HG03108 (cell line): ENCODE results near the gene RDX.
A peak's percentile ranks its signal among the peaks of the same experiment; 100 is the strongest.

Source experiments
- ATAC-seq: cut with Tn5 transposase; IDR thresholded peaks from one replicate; pipeline ENCODE4 v1.9.1; 2021; ENCODE audit warnings: moderate library complexity; ENCODE audit not compliant: unreplicated experiment

Gene RDX

DNA sequence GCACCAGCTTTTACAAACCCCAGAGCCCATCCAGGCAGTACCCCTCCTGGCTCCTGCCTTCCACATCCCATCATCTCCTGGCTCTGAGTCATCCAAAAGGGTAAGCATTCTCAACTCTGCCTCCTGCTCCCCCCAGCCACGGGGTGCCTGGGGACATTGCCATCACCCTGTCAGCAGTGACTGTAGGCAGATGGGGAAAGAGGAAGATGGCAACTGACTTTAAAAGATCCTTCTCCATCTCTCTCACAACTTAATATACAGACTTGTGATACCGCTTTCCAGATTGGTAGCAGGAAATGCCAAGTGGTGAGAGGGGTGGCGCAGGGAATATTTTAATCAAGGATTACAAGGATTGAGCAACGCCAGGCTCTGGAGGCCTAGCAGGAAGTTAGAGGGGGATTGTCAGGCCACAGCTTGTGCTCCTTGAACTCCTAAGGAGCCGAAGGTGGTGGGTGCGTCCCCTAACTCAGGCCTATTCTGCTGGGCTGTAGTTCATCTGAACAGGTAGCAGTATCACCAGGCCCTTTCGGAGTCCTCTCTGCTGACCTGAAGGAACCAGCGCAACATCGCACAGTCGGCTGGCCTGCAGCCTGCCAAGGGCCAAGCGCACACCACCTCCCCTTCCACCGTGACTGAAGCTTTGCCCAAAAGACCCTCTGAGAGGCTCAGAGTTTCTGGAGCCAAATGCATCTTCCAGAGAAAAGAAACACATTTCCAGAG is 119.9 kb downstream of the RDX start:
- no peak for ATAC-seq

DNA sequence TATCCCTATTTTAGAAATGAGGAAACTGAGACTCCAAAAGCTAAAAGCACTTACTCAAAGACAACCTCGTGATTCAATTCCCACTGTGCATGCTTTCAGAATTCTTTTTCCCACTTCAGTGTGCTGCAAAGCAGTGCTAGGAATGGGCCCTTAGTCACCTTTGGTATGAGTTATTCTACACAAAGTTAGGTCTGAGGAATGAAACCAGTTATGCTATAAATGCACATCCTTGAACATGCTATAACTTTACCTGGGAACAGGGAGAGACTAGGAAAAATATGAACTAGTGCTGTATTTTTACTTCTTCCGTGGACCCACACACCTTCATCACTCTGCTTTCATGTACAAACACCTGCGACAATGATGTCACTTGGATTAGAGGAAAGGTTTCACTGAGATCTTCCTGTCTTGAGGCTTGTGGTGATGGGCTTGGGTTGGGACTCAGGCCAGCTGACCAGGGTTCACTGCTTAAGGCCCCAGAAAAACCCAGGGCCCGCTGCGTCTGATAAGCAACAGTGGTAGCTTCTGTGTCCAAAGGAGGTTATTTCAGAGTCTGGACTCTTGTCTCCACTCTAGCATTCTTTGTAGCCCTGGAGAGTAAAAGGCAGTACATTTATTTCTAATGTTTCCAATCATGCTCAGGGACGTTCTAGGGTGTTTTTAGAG is 121.6 kb downstream of the RDX start:
- no peak for ATAC-seq

DNA sequence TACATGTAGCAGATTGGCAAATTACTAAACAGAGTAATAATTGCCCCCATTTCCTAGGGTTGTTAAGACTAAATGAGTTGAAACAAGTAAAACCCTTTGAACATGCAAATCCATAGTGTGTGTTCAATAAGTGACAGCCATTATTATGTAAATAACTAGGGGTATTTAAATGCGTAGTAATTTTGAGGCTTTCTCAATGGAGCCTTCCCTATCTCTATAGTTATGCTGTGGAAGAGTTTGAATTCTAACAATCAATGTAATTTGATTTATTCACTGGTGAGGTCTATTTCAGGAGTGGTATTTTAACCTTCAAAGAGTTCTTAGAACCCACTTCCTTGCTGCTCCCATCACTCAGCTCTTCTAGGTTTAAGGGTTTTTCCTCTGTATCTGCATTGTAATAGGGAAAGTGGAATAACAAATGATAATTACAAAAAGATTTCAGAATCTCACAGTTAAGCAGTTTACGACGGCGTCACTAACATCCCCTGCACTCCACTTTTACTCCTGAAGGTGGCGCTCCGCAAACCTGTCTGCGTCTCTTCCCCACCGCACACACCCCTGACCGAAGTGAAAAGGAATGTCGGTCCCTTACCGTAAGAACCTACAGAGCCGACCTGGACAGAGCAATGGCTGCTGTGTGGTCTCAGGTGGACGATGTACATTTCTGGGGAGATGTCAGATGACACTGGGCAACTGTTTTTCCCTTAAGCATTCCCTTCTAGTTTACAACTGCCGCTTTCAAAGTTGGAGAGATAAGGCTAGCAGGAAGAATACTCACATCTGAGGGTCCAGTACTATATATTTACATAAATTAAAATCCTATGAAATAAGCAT is 122.4 kb downstream of the RDX start:
- ATAC-seq = peak; percentile 61

DNA sequence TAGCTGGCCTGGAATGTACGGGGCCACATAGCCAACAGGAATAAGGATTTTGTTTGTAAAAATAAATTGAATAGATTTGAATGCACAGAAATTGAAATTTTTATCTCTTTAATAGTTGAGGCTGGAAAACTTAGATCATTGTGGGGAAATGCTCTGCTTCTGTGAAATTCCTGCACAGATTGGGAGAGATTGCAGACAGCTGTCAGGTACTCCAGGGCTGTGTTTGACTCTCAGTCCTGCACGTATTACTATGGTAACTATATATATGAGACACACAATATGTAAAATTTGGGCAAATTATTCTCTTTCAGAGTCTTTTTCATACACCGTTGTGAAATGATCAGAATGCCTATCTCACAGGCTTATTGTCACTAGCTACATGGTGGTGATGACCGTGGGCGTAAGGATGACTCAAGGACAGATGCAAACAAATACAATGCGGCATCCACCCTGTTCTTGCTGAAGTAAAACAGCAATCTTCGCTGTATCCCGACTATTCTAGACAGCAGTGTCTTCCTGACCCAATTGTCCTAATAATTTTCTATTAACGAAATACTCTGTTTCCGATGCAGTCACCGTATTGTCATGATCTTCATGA is 123.8 kb downstream of the RDX start:
- no peak for ATAC-seq

DNA sequence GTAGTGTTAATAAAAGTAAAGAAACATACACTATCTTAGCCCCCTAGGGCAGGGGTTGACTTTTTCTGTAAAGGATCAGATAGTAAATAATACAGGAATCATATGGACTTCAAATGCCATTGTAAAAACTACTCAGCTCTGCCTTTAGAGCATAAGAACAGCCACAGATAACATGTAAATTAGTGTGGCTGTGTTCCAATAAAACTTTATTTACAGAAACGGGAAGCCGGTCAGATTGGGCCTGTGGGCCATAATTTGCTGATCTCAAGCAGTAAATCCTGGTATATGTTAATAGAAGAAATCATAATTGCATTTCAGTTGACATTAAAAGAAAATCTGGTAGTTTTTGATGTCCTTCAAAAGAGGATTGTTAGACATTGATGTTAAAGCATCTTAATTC is 126.7 kb downstream of the RDX start:
- no peak for ATAC-seq

DNA sequence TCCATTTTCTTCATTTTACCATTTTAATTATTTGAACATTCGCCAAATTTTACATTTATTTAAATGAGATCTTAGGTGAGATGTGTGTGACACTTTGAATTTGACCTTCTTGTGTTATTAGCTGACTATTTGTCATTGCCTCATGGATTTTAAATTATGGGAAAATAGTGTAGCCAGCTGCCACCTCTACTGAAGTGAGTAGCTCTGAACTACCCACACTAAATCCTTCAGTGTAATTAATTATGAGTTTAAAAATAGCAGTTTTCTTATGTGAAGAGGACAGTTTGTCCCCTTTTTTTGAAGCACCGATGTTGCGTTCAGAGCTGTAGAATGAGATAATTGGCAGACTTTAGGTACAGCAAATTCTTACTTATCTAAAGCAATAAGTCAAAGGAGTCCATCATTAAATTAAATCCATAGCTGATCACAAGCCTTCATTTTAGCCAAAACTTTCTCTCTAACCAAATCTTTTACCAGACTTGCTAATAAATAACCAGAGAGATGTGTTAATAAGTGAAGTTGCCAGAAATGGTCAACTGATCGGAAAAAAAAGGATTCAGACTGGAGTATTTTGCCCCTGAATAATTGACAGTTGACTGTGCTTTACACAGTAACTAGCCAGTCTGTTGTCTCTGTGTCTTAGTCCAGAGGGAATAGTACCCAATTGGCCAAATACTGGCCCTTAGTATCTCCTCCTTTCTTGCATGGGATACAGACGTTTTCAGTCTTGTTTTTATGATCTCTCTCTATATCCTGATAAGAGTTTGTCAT is 128.2 kb downstream of the RDX start:
- ATAC-seq = no peak

DNA sequence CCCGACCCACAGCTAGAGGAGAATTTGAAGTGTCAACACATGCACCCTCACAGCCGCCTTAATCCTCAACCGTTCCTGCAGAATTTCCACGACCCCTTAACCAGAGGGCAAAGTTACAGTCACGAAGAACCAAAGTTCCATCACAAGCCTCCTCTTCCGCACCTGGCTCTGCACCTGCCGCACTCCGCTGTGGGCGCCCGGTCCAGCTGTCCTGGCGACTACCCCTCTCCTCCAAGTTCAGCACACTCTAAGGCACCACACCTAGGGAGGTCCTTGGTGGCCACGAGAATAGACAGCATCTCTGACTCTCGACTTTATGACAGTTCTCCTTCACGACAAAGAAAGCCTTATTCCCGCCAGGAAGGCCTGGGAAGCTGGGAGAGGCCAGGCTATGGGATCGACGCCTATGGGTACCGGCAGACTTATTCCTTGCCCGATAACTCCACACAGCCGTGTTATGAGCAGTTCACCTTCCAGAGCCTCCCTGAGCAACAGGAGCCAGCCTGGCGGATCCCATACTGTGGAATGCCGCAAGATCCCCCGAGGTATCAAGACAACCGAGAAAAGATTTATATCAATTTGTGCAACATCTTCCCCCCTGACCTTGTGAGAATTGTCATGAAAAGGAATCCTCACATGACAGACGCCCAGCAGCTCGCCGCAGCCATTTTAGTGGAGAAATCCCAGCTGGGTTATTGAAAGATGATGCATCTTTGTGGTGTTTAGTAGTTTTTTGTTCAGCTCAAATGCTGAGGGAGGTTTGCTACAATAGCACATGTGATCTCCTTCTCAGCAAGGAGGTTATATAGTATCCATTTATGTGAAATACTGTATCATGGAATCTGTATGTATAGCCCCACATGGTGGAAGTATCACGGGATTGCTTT is 131.1 kb downstream of the RDX start:
- no peak for ATAC-seq

DNA sequence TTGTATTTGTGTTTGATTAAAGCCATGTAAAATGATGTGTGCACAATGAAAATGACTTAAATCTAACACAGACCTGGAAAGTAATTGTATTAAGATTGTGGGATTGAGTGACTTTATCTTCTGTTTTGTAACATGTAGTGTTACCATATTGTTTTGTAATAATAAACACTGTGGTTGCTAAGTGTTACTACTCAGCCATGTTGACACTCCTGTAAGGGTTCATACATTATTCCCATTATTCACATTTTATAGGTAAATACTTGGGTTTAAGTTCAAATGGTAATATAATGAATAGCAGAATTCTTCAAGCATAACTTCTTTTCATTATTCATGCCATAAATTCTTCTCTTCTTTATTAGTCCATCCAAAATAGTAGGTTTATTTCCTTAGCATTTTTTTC is 134.2 kb downstream of the RDX start:
- no peak for ATAC-seq

DNA sequence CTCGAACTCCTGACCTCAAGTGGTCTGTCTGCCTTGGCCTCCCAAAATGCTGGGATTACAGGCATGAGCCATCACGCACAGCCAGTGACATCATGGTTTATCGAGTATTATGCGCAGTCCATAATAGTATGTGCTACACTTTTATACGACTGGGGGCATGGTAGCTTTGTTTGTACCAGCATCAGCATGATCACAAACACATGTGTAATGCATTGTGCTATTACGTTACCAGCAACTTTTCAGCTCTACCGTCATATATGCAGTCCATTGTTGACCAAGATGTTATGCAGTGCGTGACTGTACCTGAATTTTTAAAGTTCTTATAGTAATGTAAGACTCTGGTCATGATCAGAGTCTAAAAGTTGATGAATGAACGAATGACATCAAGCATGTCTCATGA is 135.4 kb downstream of the RDX start:
- no peak for ATAC-seq

DNA sequence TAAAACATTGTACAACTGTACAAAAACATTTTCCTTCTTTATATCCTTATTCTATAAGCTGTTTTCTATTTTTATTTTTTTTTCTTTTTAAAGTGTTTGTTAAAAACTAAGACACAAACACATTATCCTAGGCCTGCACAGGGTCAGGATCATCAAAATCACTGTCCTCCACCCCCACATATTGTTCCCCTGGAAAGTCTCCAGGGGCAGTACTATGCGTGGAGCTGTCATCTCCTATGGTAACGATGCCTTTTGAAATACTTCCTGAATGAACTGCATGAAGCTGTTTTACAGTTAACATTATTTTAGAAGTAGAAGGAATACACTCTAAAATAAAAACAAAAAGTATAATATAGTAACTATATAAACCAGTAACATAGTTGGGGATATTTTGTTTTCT is 136.0 kb downstream of the RDX start:
- no peak for ATAC-seq

DNA sequence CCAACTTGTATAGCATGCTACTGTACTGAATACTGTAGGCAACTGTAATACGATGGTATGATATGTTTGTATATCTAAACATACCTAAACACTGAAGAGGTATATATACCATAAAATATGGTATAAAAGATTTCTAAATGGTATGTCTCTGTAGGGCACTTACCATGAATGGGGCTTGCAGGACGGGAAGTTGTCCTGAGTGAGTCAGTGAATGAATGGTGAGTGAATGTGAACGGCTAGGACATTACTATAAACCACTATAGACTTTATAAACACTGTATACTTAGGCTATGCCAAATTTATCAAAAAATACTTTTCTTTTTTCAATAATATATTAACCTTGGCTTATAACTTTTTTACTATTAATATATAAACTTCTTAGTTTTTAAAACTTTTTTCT is 136.4 kb downstream of the RDX start:
- no peak for ATAC-seq

DNA sequence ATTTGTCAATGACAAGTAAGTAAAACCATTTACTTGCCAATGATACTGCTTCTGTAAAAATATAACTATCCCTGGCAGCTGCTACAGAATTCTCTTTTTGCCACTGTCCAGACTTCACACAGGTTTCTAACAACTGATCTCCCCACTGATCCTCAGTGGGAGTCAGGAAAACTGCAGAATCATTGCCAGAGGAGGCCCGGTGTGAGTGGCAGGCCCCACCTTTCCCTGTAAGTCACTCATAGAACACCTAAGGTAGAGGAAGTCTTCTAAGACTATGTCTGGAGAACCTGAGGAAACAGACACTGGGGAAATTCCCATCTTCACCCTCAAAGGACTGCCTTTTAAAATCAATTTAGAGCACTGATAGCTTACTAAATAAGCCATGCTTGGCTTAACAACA is 136.9 kb downstream of the RDX start:
- no peak for ATAC-seq

DNA sequence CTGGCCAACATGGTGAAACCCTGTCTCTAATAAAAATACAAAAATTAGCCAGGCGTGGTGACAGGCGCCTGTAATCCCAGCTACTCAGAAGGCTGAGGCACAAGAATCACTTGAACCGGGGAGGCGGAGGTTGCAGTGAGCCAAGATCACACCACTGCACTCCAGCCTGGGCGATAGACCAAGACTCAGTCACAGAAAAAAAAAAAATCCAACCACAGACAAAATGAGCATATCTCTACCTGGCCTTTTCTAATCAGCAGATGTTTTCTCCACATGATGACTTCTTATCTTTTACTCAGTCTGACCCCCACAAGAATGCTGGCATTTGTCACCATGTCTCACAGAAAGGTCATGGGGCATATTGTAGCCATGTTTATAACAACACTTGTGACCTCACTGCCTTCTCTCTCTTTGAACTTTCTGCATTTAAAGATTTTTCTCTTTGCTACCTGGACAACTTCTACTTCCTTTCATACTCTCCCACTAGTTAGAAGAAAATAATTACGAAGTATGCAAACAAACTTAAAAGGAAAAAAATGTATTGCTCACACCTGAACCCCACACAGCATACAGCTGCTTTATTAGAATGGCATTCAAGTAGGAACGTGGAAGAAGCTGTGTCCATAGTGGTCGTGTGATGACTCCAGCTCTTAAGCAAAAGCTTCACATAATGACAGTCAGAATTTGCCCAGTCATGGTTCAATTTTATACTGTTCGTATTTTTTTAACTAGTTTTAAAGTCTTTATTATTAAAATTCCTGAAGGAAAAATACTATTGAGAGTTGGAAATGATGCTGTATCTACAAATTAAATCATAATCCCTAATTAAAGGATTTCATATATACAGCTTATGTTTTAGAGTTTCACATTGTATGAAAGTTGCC is 137.9 kb downstream of the RDX start:
- ATAC-seq = no peak

DNA sequence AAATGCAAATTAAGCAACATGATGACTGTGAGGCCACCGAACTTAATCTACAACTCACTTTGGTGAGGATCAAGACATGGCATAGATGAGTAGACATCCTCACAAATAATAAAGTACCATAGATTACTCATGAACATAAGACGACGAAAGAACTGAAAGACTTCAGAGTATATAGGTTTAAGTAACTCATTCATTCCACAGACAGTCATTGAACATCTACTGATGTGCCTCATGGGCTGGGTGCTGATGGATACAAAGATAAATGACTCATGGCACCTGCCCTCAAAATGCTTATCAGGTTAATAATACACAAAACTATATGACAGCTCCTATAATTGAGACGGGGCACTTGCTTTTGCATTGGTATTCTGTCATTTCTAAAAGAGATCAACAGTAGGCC is 139.9 kb downstream of the RDX start:
- ATAC-seq = no peak

DNA sequence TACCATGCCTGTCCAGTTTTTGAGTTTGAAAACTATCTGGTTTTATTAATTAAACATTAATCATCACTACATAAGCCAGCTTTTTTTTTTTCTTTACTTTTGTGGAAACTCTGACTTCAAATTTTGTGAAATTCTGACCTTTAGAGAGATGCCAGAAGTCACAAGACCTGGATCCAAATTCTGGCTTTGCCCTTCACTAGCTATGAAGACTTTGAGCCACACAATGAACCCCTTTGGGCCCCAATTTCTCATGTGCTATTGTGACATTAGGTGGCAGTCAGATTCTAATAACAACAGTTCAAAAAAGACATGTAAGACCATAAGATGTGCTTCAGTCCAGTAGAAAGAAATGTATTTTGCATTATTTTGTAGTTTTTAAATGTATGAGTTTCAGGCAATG is 142.9 kb downstream of the RDX start:
- no peak for ATAC-seq

DNA sequence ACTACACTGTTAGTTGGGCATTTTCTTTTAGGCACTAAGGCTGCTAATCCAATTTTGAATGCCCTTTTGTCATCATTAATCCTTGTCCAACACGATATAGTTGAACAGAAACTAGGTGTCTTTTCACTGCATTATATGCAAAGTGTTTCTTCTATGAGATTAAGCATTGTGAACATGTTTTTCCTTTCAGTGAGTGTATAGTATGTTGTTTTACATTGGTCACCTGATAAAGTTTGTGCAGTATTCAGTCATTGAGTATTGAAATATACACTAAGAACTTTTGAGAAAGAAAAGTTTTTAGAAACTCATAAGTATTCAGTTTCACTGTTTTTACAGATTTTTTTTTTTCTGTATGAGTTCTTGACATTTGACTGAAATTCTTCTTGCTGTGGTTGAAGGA is 144.2 kb downstream of the RDX start:
- no peak for ATAC-seq

DNA sequence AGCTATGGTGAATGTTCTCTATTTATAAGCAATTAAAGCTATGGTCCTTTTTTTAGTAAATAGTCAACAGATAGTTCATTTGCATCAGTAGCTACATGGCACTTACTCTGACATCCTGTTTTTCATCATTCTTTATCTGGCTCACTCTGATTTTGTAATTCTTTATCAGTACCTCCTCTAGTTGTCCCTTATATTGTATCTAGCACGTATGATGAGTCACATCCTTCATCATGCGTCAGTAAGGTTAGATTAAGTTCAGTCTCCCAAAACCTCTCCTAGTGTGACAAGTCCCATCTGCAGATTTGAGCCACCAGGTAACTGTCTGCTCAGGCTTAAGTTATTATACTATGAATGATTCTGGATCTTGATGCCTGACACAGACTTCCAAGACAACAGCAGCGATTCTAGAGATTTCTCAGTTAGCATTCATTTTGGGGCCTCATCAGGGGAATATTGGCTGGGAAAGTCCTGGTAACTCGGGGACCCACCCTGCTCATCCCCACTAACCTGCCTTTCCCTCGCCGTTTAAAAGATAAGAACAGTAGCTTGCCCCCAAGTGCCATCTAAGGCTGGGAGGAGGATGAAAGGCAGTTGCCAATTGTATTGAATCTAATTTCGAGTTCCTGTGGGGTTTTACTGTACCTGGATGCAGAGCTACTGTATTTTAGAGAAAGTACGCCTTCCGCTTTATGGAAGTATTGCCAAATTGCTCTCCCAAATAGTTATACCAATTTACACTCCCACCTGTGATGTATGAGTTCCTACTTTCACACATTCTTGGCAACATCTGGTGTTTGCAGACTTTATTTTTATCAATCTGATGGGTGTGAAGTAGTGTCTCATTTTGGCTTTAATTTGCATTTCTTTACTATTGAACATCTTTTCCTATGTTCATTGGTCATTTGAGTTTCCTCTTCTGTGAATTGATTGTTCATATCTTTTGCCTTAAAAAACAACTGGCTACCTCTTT is 147.4 kb downstream of the RDX start:
- ATAC-seq = no peak
